PC-3 (cell line): ENCODE measurements around the gene GBA2. TPM values are rescaled to one million over a fixed set of nuclear protein-coding genes. Genes with fewer than 3 reads are reported as not detected.

ENCODE experiments used
- ATAC-seq: fragments of 200-7000 bp; cut with Tn5 transposase; 2 replicates; pipeline ENCODE4 v1.9.1; 2020; ENCODE audit warnings: mild to moderate bottlenecking, moderate library complexity
- BruUV-seq: library from RNA; stranded (reverse); fragments of 400-500 nt; replicated peaks from 2 replicates; lab custom pipeline; 2021; lab: Mats Ljungman, UMichigan
- CTCF ChIA-PET: fragments of 300-600 bp; sonication (Branson Sonifier 250); formaldehyde crosslinking; loops from one replicate; lab custom pipeline; 2022; ENCODE audit warnings: antibody characterized with exemption; lab: Charles Lee
- POLR2A ChIA-PET: fragments of 300-600 bp; sonication (Branson Sonifier 250); formaldehyde crosslinking; loops from one replicate; lab custom pipeline; 2022; ENCODE audit warnings: antibody characterized with exemption; ENCODE audit not compliant: unreplicated experiment; lab: Charles Lee
- DNase-seq: peaks from one replicate; pipeline ENCODE4 v3.0.0-alpha.2; 2015
- H2AFZ ChIP-seq: fragments of 300-600 bp; sonication (generic); 2 replicates; pipeline ENCODE4 v1.6.0; 2016; ENCODE audit warnings: antibody characterized with exemption, low read length
- H3F3A ChIP-seq: fragments of 300-600 bp; sonication (generic); one replicate; pipeline ENCODE4 v1.6.0; 2017; ENCODE audit warnings: antibody characterized with exemption, low read length, control low read depth, mild to moderate bottlenecking; ENCODE audit not compliant: unreplicated experiment
- H3K27ac ChIP-seq: fragments of 300-600 bp; sonication (generic); 2 replicates; pipeline ENCODE4 v1.5.1; 2016; ENCODE audit warnings: mild to moderate bottlenecking, low read length
- H3K27me3 ChIP-seq: fragments of 300-600 bp; sonication (generic); 2 replicates; pipeline ENCODE4 v1.6.1; 2016; ENCODE audit warnings: low read length, mixed read lengths
- H3K36me3 ChIP-seq: fragments of 300-600 bp; sonication (generic); 2 replicates; pipeline ENCODE4 v1.6.1; 2016; ENCODE audit warnings: low read depth, mixed run types, low read length, mixed read lengths
- H3K4me1 ChIP-seq: fragments of 300-600 bp; sonication (generic); 2 replicates; pipeline ENCODE4 v1.5.1; 2016; ENCODE audit warnings: low read length; ENCODE audit not compliant: insufficient read depth
- H3K4me2 ChIP-seq: fragments of 300-600 bp; sonication (generic); 2 replicates; pipeline ENCODE4 v1.6.0; 2016; ENCODE audit warnings: low read length
- H3K4me3 ChIP-seq: fragments of 300-600 bp; sonication (generic); 2 replicates; pipeline ENCODE4 v1.5.1; 2016; ENCODE audit warnings: mild to moderate bottlenecking, low read length, mixed read lengths
- H3K79me2 ChIP-seq: fragments of 300-600 bp; sonication (generic); 2 replicates; pipeline ENCODE4 v1.6.1; 2017; ENCODE audit warnings: low read length, mixed read lengths
- H3K9ac ChIP-seq: fragments of 300-600 bp; sonication (generic); 2 replicates; pipeline ENCODE4 v1.6.0; 2016; ENCODE audit warnings: mild to moderate bottlenecking, low read length
- H3K9me2 ChIP-seq: fragments of 300-600 bp; sonication (generic); replicated peaks from 2 replicates; pipeline ENCODE4 v1.6.1; 2016; ENCODE audit warnings: mixed run types, low read length, mixed read lengths
- H3K9me3 ChIP-seq: fragments of 300-600 bp; sonication (generic); 2 replicates; pipeline ENCODE4 v1.6.1; 2016; ENCODE audit warnings: low read length, mixed read lengths
- H4K20me1 ChIP-seq: fragments of 300-600 bp; sonication (generic); 2 replicates; pipeline ENCODE4 v1.6.1; 2016; ENCODE audit warnings: low read length, mixed read lengths
- EZH2 ChIP-seq: fragments of 300-600 bp; sonication (generic); IDR thresholded peaks from one replicate; pipeline ENCODE4 v1.6.1; 2017; ENCODE audit warnings: antibody characterized with exemption, mild to moderate bottlenecking, low read length; ENCODE audit not compliant: unreplicated experiment
- EZH2phosphoT487 ChIP-seq: fragments of 300-600 bp; sonication (generic); IDR thresholded peaks from 2 replicates; pipeline ENCODE4 v1.6.1; 2018; ENCODE audit warnings: mild to moderate bottlenecking, antibody characterized with exemption, low read length, borderline replicate concordance
- intact Hi-C: fragments of 100-400 bp; cut with micrococcal nuclease; formaldehyde crosslinking; loops from 2 replicates; pipeline ENCODE4 v1.9.0; 2023
- total RNA-seq: library from RNA; depleted of rRNA; stranded (reverse); fragments of >200 nt; gene quantifications from 2 replicates; pipeline ENCODE4 v1.2.3, GENCODE V29; 2014
- TF ChIP-seq, protein P1 (sequence below): fragments of 300-600 bp; sonication (generic); conservative IDR thresholded peaks from 2 replicates; pipeline ENCODE4 v1.5.1; 2017; ENCODE audit warnings: antibody characterized with exemption, low read depth, mild to moderate bottlenecking, low read length

Gene GBA2
- total RNA-seq, 1 experiment from 2014 or later, result 81.7 TPM

DNA sequence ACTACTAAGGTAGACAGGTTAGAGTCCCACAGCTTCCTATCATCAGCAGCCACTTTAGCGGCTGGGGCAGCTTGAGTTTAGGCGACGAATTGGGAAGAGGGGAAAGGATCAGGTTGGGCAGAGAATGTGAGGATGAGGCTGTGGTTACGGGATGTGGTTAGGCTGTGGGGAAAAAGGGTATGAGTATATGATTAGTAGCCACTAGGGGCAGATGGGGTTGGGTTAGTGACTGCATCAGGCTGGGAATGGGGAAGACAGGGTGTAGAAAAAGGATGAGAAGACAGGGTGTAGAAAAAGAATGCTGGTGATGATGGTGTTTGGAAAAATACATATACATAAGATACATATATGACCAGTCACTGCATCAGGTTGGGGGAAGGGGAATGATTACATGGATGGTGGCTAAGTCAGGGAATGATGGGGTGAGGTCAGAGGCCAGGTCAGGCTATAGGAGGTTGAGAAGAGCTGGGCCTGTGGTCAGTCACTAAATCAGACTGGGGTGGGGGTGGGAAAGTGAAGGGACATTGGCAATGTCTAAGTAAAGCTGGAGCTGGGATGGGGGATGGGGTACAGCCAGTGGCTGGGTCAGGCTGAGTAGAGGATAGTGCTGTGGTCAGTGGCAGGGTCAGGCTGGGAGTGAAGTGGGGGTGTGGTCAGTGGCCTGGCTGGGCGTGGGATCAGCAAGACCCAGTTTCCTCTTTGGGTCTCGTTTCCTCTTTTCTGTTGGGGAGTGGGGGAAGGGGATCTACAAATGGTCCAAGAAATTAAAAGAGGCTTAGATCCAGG is 19.1 kb downstream of the GBA2 start:
- intact Hi-C loops, result loop anchor here (2.0 kb wide), 1 partner anchor 71 kb away; the partner anchor contains the start of genes CCDC107 and RMRP
- Histone ChIP-seq H3K9me3 (no peaks in the 10 kb centered on the region), H4K20me1 (no peaks in the 10 kb centered on the region), H3K9ac (no peak overlapping the region), H3K4me2 (peak overlapping the region; percentile 90), H2AFZ (no peak overlapping the region), H3K27me3 (no peaks in the 10 kb centered on the region), H3F3A (no peaks in the 10 kb centered on the region), H3K4me3 (peak overlapping the region; percentile 90), H3K79me2 (peaks cover 70% of the 10 kb centered on the region), H3K36me3 (peaks cover 6% of the 10 kb centered on the region; the same call in 1 of the 2 replicates), H3K9me2 (no peaks in the 10 kb centered on the region), H3K4me1 (peaks cover 54% of the 10 kb centered on the region), H3K27ac (peak overlapping the region; percentile 84)
- ChIA-PET CTCF (interaction anchor here (0.6 kb wide), 1 partner anchor 69 kb away, joined by 3 read pairs; no protein-coding TSS in a partner anchor), POLR2A (interaction anchor here (0.5 to 0.6 kb wide), 3 partner anchors 17 to 65 kb away, joined by 4 to 5 read pairs (median 5); partner anchors contain the start of gene ARHGEF39)
- DNase-seq (peak; percentile 86), ATAC-seq (peak; percentile 11)
- TF ChIP-seq EZH2phosphoT487, result no peak
- TF ChIP-seq, protein P1, sequence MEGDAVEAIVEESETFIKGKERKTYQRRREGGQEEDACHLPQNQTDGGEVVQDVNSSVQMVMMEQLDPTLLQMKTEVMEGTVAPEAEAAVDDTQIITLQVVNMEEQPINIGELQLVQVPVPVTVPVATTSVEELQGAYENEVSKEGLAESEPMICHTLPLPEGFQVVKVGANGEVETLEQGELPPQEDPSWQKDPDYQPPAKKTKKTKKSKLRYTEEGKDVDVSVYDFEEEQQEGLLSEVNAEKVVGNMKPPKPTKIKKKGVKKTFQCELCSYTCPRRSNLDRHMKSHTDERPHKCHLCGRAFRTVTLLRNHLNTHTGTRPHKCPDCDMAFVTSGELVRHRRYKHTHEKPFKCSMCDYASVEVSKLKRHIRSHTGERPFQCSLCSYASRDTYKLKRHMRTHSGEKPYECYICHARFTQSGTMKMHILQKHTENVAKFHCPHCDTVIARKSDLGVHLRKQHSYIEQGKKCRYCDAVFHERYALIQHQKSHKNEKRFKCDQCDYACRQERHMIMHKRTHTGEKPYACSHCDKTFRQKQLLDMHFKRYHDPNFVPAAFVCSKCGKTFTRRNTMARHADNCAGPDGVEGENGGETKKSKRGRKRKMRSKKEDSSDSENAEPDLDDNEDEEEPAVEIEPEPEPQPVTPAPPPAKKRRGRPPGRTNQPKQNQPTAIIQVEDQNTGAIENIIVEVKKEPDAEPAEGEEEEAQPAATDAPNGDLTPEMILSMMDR, result peak; percentile 64
- BruUV-seq, result no TSS peak

- Histone ChIP-seq H3K4me3 (peak overlapping the region; percentile 90), H4K20me1 (no peaks in the 10 kb centered on the region), H3K9me3 (no peaks in the 10 kb centered on the region), H3K9ac (no peak overlapping the region), H3K27me3 (no peaks in the 10 kb centered on the region), H3F3A (no peaks in the 10 kb centered on the region), H3K79me2 (peaks cover 64% of the 10 kb centered on the region), H3K9me2 (no peaks in the 10 kb centered on the region), H3K36me3 (peaks cover 3% of the 10 kb centered on the region; the same call in 1 of the 2 replicates), H3K27ac (peak overlapping the region; percentile 84), H3K4me1 (peaks cover 50% of the 10 kb centered on the region), H2AFZ (no peak overlapping the region), H3K4me2 (peak overlapping the region; percentile 90)
- POLR2A ChIA-PET, result no interaction called here
- BruUV-seq, result no TSS peak
- TF ChIP-seq EZH2, result no peak
- TF ChIP-seq, protein P1, result no peak
- TF ChIP-seq EZH2phosphoT487, result no peak
- ATAC-seq (no peak), DNase-seq (no peak)
- intact Hi-C loops, result loop anchor here (2.0 kb wide), 1 partner anchor 70 kb away; the partner anchor contains the start of genes CCDC107 and RMRP
- CTCF ChIA-PET, result interaction anchor here (0.6 kb wide), 1 partner anchor 68 kb away, joined by 3 read pairs; no protein-coding TSS in a partner anchor
Measured at GRCh38 chr9:35729101-35729500, 19.9 kb downstream of the GBA2 start.
